Measurements from ENCODE around the gene COPS6.

COPS6 gene

DNA sequence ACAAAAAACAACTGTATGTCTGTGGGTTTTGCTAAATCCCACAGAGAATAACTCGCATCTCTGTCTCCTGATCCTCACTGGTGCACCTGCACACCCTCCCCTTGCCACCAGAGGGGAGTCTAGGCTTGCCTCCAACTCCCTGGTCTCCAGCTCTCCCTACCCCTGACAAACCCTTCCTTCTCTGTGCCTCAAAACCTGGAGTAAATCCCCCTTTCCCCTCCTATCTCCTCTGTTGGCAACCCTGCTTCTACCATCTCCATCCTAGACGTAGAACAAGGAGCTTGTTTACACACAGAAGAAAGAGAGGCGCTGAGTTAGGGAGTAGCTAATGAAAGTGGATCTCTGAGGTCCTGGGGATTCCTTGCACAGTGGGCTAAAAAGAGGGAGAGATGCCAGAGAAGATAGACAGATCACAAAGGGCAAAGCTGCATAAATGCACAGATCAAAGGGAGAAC, 44.0 kb downstream of the COPS6 start:
- TF ChIP-seq POLR2A (IDR thresholded peaks at IDR 0.05; ENCODE audit: low read depth, low read length) (no peak), TAF1 (IDR thresholded peaks at IDR 0.05; ENCODE audit: borderline replicate concordance, low read depth, low read length) (no peak), POLR2AphosphoS5 (IDR thresholded peaks at IDR 0.05; ENCODE audit: low read depth, low read length) (no peak)
- FAIRE-seq (peak; percentile 94), DNase-seq (ENCODE audit: insufficient read length) (peak; percentile 70)

DNA sequence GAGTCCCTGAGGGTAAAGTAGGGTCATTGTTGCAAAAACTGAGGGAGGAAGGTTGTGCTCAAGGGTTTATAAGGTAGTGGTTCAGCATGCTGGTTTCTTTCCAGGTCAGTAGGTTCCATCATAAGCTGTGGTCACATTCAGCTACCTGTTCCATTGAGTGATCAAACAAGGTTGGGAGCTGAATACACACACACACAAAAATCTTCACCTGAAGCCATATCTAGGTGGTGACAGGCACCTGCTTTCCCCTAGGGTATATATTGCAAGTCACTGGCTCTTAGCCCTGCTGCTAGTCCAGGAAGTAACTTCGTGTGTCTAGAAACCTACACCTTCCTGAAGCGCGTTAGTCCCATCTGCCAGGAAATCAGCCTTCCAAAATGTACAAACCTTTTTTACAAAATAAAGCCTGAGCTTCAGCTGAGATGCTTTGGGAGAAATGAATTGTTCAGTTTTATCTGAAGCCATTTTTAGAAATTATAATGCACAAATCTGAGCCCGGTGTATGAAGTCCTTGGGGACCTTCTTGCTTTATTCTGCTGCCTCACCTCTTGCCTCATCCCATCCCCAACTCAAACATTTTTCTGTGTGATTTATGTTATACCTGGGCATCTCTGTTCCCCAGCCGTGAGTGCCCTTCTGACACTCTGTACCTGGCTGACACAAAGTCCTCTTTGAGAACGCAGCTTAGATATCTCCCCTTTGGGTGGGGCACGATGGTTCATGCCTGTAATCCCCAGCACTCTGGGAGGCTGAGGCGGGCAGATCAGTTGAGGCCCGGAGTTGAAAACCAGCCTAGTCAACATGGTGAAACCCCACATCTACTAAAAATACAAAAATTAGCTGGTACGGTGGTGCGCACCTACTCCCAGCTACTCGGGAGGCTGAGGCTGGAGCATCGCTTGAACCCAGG, 49.3 kb downstream of the COPS6 start:
- FAIRE-seq (peak; percentile 74), DNase-seq (ENCODE audit: insufficient read length) (no peak)
- no peak for TF ChIP-seq POLR2AphosphoS5 (IDR thresholded peaks at IDR 0.05; ENCODE audit: low read depth, low read length)

DNA sequence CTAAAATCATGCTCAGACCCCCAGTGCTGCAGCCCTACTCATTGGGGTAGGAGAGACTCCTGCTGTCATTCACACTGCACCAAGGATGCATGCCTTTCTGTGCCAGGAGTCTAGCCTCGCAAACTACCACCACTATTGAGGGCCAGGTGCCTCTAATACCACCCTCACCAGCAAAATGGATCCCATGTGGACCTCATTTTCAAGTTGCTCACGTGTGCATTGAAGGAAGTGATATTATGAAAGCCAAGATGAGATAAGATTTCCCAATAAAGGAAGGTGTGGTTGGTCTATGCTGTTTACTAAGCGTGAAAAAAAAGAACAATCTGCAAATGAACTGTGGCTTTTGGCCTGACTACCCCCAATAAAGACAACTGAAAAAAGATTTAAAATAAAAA, 52.8 kb downstream of the COPS6 start:
- FAIRE-seq (no peak), DNase-seq (ENCODE audit: insufficient read length) (no peak)
- TF ChIP-seq POLR2A (IDR thresholded peaks at IDR 0.05; ENCODE audit: low read depth, low read length) (no peak), POLR2AphosphoS5 (IDR thresholded peaks at IDR 0.05; ENCODE audit: low read depth, low read length) (no peak), TAF1 (IDR thresholded peaks at IDR 0.05; ENCODE audit: borderline replicate concordance, low read depth, low read length) (no peak)

All from GM12892 (cell line).